Retinal pigment epithelial cell (primary cell): Measurements from ENCODE around the gene MKRN2.
A peak's percentile ranks its signal among the peaks of the same experiment; 100 is the strongest.

Experiments used
- DNase-seq: peaks from one replicate; pipeline ENCODE4 v3.0.0-alpha.2; 2010; ENCODE audit warnings: low read depth
- H3K4me3 ChIP-seq: 2 replicates; pipeline ENCODE4 v1.5.1; 2011; ENCODE audit warnings: mild to moderate bottlenecking, low read length, control low read depth, moderate library complexity
- TF ChIP-seq, protein P1 (sequence below): conservative IDR thresholded peaks from 2 replicates; pipeline ENCODE4 v1.5.1; 2011; ENCODE audit warnings: low read depth, low read length, control low read depth, inconsistent platforms

The MKRN2 gene

GRCh38 chr3:12556690-12557472 lies at the start of gene MKRN2:
TSS of gene MKRN2 (plus strand) at chr3:12557087. CDS start at chr3:12557151, 64 bp downstream.
- TF ChIP-seq, protein P1, sequence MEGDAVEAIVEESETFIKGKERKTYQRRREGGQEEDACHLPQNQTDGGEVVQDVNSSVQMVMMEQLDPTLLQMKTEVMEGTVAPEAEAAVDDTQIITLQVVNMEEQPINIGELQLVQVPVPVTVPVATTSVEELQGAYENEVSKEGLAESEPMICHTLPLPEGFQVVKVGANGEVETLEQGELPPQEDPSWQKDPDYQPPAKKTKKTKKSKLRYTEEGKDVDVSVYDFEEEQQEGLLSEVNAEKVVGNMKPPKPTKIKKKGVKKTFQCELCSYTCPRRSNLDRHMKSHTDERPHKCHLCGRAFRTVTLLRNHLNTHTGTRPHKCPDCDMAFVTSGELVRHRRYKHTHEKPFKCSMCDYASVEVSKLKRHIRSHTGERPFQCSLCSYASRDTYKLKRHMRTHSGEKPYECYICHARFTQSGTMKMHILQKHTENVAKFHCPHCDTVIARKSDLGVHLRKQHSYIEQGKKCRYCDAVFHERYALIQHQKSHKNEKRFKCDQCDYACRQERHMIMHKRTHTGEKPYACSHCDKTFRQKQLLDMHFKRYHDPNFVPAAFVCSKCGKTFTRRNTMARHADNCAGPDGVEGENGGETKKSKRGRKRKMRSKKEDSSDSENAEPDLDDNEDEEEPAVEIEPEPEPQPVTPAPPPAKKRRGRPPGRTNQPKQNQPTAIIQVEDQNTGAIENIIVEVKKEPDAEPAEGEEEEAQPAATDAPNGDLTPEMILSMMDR: no peak
- peak within 1 kb of the TSS; percentile 73 for H3K4me3 ChIP-seq
- DNase-seq: peak; percentile 55

- TF ChIP-seq, protein P1: no peak
- DNase-seq: no peak
- H3K4me3 ChIP-seq: no peak overlapping the region
Measured at GRCh38 chr3:12507591-12508281, 49.2 kb upstream of the MKRN2 start.

GRCh38 chr3:12508291-12508700 lies 48.6 kb upstream of the MKRN2 start:
- TF ChIP-seq, protein P1: no peak
- no peak for DNase-seq
- no peak overlapping the region for H3K4me3 ChIP-seq

DNA sequence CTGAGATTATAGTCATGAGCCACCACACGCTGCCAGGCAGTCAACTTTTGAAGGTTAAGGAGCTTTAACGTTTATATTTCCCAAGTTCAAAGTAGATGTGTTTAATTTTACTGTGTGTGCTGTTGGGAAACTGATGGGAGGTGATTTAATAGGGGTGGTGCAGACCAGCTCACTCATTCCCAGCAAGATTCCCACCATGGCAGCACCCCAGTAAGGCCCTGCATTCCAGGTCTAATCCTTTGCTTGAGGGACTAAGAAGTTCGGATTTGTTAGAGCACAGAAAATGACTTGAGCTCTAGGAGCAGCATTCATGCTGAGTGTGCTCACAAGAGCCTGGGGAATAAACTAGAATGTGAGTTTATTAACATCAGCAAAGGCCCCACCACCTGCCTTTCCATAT lies 47.4 kb upstream of the MKRN2 start:
- DNase-seq: no peak
- TF ChIP-seq, protein P1: no peak
- no peak overlapping the region for H3K4me3 ChIP-seq

- TF ChIP-seq, protein P1: no peak
- DNase-seq: no peak
- no peak overlapping the region for H3K4me3 ChIP-seq
Measured at GRCh38 chr3:12512534-12513118, 44.3 kb upstream of the MKRN2 start.

GRCh38 chr3:12513694-12514446 lies 43.0 kb upstream of the MKRN2 start:
- DNase-seq: no peak
- H3K4me3 ChIP-seq: no peak overlapping the region
- TF ChIP-seq, protein P1: no peak
